Esophagus squamous epithelium (tissue), 5 donors: ENCODE results near the gene FAM78B. TPM values are rescaled to one million over a fixed set of nuclear protein-coding genes. Genes with fewer than 3 reads are reported as not detected.

Experiments used
- DNase-seq: peaks from one replicate; lab custom pipeline; 2025; lab: John Stamatoyannopoulos, UW
- H3K27ac ChIP-seq, 4 donors: fragments of 200-600 bp; sonication (generic); one replicate each; pipeline ENCODE4 v1.5.1; 2016 to 2019; ENCODE audit warnings: mild to moderate bottlenecking in 1 of 4
- H3K27me3 ChIP-seq, 4 donors: fragments of 200-600 bp; sonication (generic); 1 replicate in 3 of 4; 2 replicates in 1 of 4; pipeline versions ENCODE4 v1.5.1 to v1.6.0; 2017 to 2021; ENCODE audit warnings: antibody characterized with exemption in 1 of 4
- H3K36me3 ChIP-seq, 3 donors: fragments of 200-600 bp; sonication (generic); one replicate each; pipeline ENCODE4 v1.5.1; 2016 to 2019
- H3K4me1 ChIP-seq, 3 donors: fragments of 200-600 bp; sonication (generic); one replicate each; pipeline ENCODE4 v1.5.1; 2017 to 2019
- H3K4me3 ChIP-seq, 4 donors: fragments of 200-600 bp; sonication (generic); 1 replicate in 3 of 4; 2 replicates in 1 of 4; pipeline ENCODE4 v1.5.1; 2016 to 2019; ENCODE audit warnings: mild to moderate bottlenecking in 2 of 4, moderate library complexity in 1 of 4
- H3K9me3 ChIP-seq, 3 donors: fragments of 200-600 bp; sonication (generic); one replicate each; pipeline ENCODE4 v1.5.1; 2016 to 2019
- POLR2A ChIP-seq, 4 donors: fragments of 450-650 bp; IDR thresholded peaks; one replicate each; pipeline ENCODE4 v1.6.1; 2017; ENCODE audit warnings: antibody characterized with exemption in 4 of 4, mild to moderate bottlenecking in 4 of 4, moderate library complexity in 3 of 4
- WGBS, 2 donors: methylation state at CpG; one replicate each; pipeline ENCODE4 v1.1.5; 2018; 5-methylcytosine and 5-hydroxymethylcytosine counted together
- intact Hi-C: fragments of 100-400 bp; cut with DNase I; formaldehyde crosslinking; loops from one replicate; pipeline ENCODE4 v1.15.0; 2022
- total RNA-seq, 4 donors: library from RNA; depleted of rRNA; stranded (reverse); fragments of >200 nt; gene quantifications; one replicate each; pipeline ENCODE4 v1.1.0, GENCODE V29; 2016
- TF ChIP-seq, protein P1 (sequence below), 6 experiments: fragments of 450-650 bp in 4 of 6; fragments of 200-600 bp in 2 of 6; sonication (generic) in 2 of 6; IDR thresholded peaks; one replicate each; pipeline ENCODE4 v1.5.1; 2016 to 2019; ENCODE audit warnings: antibody characterized with exemption in 6 of 6, mild to moderate bottlenecking in 4 of 6, moderate library complexity in 4 of 6
- donor health status: DM: yes; HTN: yes; CAD: no.

Gene FAM78B
- total RNA-seq, 4 donors from 2014 or later: 0.26 to 1.7 (median 0.64) TPM

DNA sequence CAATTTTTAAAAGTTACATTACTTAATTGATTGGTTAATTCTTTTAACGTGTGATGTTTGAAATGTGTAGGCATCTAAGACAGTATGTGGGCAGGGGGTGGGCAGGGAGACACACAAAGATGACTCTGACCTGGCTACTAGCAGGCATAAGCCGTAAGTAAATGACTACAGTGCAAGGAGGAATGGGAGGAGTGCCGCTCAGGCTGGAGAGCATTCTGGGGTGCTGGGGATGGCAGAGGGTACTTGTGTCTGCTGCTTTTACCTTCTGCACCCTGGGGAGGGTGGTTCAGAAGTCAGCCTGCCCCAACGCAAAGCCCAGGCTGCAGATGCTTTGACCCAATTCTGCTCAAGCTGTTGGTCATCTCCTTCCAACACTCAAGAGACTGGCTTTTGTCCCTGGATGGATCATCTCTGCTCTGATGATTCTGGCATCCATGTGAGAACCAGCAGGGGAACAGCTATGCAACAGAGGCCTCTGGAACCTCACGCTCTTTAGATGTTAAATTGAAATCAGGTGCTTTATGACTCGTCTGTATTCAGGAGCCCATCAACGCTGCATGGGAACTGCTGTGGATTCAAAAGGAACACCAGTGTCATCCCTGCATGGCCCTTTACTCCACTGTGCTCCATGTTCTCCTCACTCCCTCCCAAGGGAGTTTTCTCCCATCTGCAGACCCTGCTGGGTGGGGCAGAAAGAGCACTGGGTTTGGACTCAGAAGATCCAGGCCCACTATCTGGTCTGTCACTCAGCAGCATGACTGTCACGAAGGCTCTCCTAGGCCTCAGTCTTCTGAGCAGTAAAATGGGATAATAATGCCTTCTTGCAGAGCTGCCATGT lies 78.8 kb downstream of the FAM78B start:
- WGBS, 2 donors: 71 to 74% methylated on average over 8 of the region's 8 CpGs
- DNase-seq: no peak
- no peaks in the 10 kb centered on the region for H3K4me1 ChIP-seq
- intact Hi-C loops: no loop called here
- no peaks in the 10 kb centered on the region for H3K9me3 ChIP-seq
- TF ChIP-seq, protein P1, sequence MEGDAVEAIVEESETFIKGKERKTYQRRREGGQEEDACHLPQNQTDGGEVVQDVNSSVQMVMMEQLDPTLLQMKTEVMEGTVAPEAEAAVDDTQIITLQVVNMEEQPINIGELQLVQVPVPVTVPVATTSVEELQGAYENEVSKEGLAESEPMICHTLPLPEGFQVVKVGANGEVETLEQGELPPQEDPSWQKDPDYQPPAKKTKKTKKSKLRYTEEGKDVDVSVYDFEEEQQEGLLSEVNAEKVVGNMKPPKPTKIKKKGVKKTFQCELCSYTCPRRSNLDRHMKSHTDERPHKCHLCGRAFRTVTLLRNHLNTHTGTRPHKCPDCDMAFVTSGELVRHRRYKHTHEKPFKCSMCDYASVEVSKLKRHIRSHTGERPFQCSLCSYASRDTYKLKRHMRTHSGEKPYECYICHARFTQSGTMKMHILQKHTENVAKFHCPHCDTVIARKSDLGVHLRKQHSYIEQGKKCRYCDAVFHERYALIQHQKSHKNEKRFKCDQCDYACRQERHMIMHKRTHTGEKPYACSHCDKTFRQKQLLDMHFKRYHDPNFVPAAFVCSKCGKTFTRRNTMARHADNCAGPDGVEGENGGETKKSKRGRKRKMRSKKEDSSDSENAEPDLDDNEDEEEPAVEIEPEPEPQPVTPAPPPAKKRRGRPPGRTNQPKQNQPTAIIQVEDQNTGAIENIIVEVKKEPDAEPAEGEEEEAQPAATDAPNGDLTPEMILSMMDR (IDR thresholded peaks at IDR 0.05): no peak
- no peaks in the 10 kb centered on the region for H3K27me3 ChIP-seq
- no peaks in the 10 kb centered on the region for H3K36me3 ChIP-seq
- no peak overlapping the region for H3K27ac ChIP-seq
- no peak overlapping the region for H3K4me3 ChIP-seq

DNA sequence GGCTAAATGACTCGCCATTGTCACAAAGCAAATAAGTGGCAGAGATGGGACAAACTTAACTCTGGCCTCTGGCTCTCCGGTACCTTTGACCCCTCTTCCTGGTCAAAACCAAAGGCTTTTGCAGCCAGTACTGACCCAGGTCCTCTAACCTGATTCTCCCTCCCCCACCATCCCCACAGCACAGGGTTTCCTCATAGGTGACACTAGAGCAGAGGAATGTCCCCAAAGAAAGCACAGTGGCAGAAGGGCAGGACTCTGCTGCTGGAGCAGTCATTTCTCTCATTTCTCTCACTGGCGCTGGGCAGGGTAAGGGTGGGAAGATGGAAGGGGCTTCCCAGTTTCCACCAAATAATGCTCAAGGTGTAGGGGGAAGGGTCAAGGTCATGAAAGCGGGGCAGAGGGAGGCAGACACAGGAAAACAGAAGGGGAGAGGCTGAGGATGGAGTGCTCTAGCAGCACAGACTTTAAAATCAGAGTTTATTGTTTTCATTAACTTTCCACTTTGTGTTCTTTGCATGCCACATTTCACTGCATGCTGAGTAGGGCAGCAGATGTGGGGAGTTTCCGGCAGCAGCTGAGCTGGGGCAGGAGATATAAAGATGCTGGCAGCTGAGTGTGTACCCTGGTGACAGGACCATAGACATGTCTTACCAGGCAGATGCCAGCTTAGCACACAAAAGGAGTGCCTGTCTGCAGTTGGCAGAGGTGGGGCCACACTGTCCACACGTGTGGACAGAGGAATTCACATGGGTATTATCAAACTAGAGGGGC lies 80.5 kb downstream of the FAM78B start:
- no peak for TF ChIP-seq POLR2A (IDR thresholded peaks at IDR 0.05)
- TF ChIP-seq, protein P1 (IDR thresholded peaks at IDR 0.05): no peak
- no peaks in the 10 kb centered on the region for H3K9me3 ChIP-seq
- H3K27me3 ChIP-seq: no peaks in the 10 kb centered on the region
- intact Hi-C loops: no loop called here
- 64 to 78% methylated on average over 5 to 6 of the region's 6 CpGs for WGBS, 2 donors
- DNase-seq: no peak
- H3K36me3 ChIP-seq: no peaks in the 10 kb centered on the region
- H3K4me3 ChIP-seq: no peak overlapping the region
- H3K27ac ChIP-seq: no peak overlapping the region
- peaks cover 0 to 5% (median 5%) of the 10 kb centered on the region in 3 donors for H3K4me1 ChIP-seq

DNA sequence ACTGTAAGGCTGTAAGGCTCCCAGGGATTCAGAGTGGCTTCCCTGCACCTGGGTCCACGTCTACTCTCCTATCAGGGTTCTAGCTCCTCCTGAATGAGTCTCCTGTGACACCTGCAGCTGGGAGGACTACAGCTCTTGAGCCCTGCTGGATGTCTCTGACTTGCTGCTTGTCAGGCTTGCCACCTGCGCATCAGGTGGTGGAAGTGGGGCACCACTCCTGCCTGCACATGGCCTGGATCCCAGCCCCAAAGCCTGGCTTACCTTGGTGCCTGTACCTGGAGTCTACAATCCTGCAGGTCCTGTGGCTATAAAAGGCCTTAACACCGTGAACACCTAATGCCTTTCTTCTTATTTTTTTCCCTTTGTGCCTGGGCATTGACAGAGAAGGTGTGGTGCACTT lies 82.2 kb downstream of the FAM78B start:
- no peak overlapping the region for H3K27ac ChIP-seq
- peaks cover 0 to 6% (median 5%) of the 10 kb centered on the region in 3 donors for H3K4me1 ChIP-seq
- H3K4me3 ChIP-seq: no peak overlapping the region
- H3K36me3 ChIP-seq: no peaks in the 10 kb centered on the region
- TF ChIP-seq, protein P1 (IDR thresholded peaks at IDR 0.05): no peak
- TF ChIP-seq POLR2A (IDR thresholded peaks at IDR 0.05): no peak
- intact Hi-C loops: no loop called here
- no peaks in the 10 kb centered on the region for H3K27me3 ChIP-seq
- DNase-seq: no peak
- H3K9me3 ChIP-seq: no peaks in the 10 kb centered on the region
- 78 to 97% methylated on average over 2 to 3 of the region's 3 CpGs for WGBS, 2 donors

DNA sequence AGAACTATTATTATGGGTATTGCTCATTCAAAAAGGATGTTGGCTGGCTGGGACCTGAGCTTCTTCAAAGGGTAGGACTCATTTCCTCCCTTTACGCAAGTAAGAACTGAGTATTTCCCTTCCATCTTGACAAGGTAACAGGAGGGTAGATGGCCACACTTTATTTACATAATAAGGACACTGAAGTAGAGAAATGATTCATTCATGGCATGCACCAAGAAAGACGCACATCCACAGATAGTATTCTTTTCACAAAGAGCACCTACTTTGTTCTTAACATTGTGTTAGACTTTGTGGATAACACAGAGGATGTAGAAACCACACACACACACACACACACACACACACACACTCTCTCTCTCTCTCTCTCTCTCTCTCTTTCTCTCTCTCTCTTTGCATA lies 82.9 kb downstream of the FAM78B start:
- Histone ChIP-seq H3K36me3 (no peaks in the 10 kb centered on the region), H3K27ac (no peak overlapping the region), H3K9me3 (no peaks in the 10 kb centered on the region), H3K4me1 (peaks cover 0 to 6% (median 5%) of the 10 kb centered on the region in 3 donors), H3K4me3 (no peak overlapping the region), H3K27me3 (no peaks in the 10 kb centered on the region)
- no peak for DNase-seq
- WGBS, 2 donors: 28 to 41% methylated on average over 2 of the region's 2 CpGs
- TF ChIP-seq, protein P1 (IDR thresholded peaks at IDR 0.05): no peak
- no peak for TF ChIP-seq POLR2A (IDR thresholded peaks at IDR 0.05)
- intact Hi-C loops: no loop called here

DNA sequence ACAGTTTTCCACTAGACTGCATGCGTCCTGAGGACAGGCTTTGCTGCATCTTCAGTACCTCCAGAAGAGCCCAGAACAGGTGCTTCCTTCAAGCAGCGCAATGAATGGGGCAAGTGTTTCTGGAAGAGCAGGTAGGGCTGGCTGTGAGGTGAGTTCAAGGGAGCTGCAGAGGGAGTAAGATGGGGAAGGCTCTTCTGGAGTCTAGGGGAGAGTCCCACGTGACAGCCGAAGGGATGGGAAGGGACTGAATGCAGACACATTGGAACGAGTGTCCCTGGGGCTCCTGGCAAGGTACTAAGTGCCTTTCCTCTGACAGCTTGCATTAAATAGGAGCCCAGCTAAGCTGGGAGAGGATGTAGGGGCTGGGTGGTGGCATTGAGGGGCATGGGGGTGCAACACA lies 84.2 kb downstream of the FAM78B start:
- H3K4me3 ChIP-seq: no peak overlapping the region
- no peak for TF ChIP-seq POLR2A (IDR thresholded peaks at IDR 0.05)
- TF ChIP-seq, protein P1 (IDR thresholded peaks at IDR 0.05): no peak
- 89 to 91% methylated on average over 4 to 5 of the region's 5 CpGs for WGBS, 2 donors
- DNase-seq: no peak
- H3K9me3 ChIP-seq: no peaks in the 10 kb centered on the region
- peaks cover 0 to 6% (median 5%) of the 10 kb centered on the region in 3 donors for H3K4me1 ChIP-seq
- no peaks in the 10 kb centered on the region for H3K36me3 ChIP-seq
- no peak overlapping the region for H3K27ac ChIP-seq
- intact Hi-C loops: no loop called here
- no peaks in the 10 kb centered on the region for H3K27me3 ChIP-seq
